ENCODE measurements around the gene AFAP1L2.

GRCh38 chr10:114405011-114405350 lies 679 bp upstream of the AFAP1L2 start:
- no peak for TF ChIP-seq CTCF (IDR thresholded peaks at IDR 0.05)
- TF ChIP-seq POLR2A (IDR thresholded peaks at IDR 0.05), result no peak
- TF ChIP-seq POLR2AphosphoS5 (IDR thresholded peaks at IDR 0.05), result no peak
- TF ChIP-seq EP300 (IDR thresholded peaks at IDR 0.05), result no peak
